ENCODE measurements around the gene CUTC.

- TF ChIP-seq CTCF (IDR thresholded peaks at IDR 0.05; ENCODE audit: low read length) = no peak
- TF ChIP-seq EZH2 (optimal IDR thresholded peaks at IDR 0.05; ENCODE audit: low read depth, low read length) = no peak
Observed at GRCh38 chr10:99788598-99789256, 56.7 kb downstream of the CUTC start.

All from MM.1S (cell line).